HepG2 (cell line): ENCODE data around the gene TCERG1L. TPM values are rescaled to one million over a fixed set of nuclear protein-coding genes. Genes with fewer than 3 reads are reported as not detected.

ENCODE experiments used
- ATAC-seq: fragments of 200-7000 bp; cut with Tn5 transposase; 3 replicates; pipeline ENCODE4 v1.9.1; 2020; ENCODE audit warnings: mild to moderate bottlenecking, moderate library complexity
- BruUV-seq: library from RNA; stranded (reverse); fragments of 400-500 nt; replicated peaks from 2 replicates; lab custom pipeline; 2021; lab: Mats Ljungman, UMichigan
- CTCF ChIA-PET: fragments of 300-600 bp; formaldehyde crosslinking; extraction: SDS; loops from one replicate; lab custom pipeline; 2021; ENCODE audit warnings: low total read pairs, inconsistent platforms, low intra/inter-chr PET ratio; lab: Yijun Ruan, JAX
- POLR2A ChIA-PET: fragments of 350-600 bp; sonication (Branson Sonifier 250); formaldehyde crosslinking; loops from one replicate; lab custom pipeline; 2020; ENCODE audit warnings: antibody characterized with exemption, inconsistent platforms; lab: Yijun Ruan, JAX
- DNase-seq: peaks from one replicate; pipeline ENCODE4 v3.0.0-alpha.2; 2015; ENCODE audit warnings: low spot score
- FAIRE-seq: peaks from 3 replicates; lab custom pipeline; 2011; peaks lifted over from hg19 to GRCh38; lab: Jason Lieb, UNC
- H2AFZ ChIP-seq: one replicate; pipeline ENCODE4 v1.6.1; 2011; ENCODE audit warnings: low read length, inconsistent platforms
- H3K27ac ChIP-seq: fragments of 300-600 bp; 3 replicates; pipeline ENCODE4 v1.8.0; 2011; ENCODE audit warnings: mixed run types, mild to moderate bottlenecking, mixed read lengths, low read length, inconsistent platforms; ENCODE audit not compliant: insufficient read depth; ENCODE audit errors: extremely low read length
- H3K27me3 ChIP-seq, 2 experiments: fragments of 200-600 bp in 1 of 2; 2 replicates in 1 of 2; 3 replicates in 1 of 2; pipeline versions ENCODE4 v1.6.0 to v1.8.0; 2011; ENCODE audit warnings: low read length in 2 of 2, mild to moderate bottlenecking in 2 of 2, moderate library complexity in 2 of 2, inconsistent platforms in 1 of 2; ENCODE audit not compliant: insufficient read depth in 2 of 2, control insufficient read depth in 1 of 2
- H3K36me3 ChIP-seq, 2 experiments: fragments of 200-600 bp in 1 of 2; replicated peaks in 1 of 2; 2 replicates in 1 of 2; 3 replicates in 1 of 2; pipeline versions ENCODE4 v1.5.1 to v1.8.0; 2011; ENCODE audit warnings: low read length in 2 of 2, inconsistent platforms in 1 of 2; ENCODE audit not compliant: insufficient read depth in 2 of 2, control insufficient read depth in 1 of 2
- H3K4me1 ChIP-seq: 2 replicates; pipeline ENCODE4 v1.5.1; 2012; ENCODE audit warnings: low read length, inconsistent platforms; ENCODE audit not compliant: insufficient read depth
- H3K4me2 ChIP-seq: 2 replicates; pipeline ENCODE4 v1.6.0; 2011; ENCODE audit warnings: low read depth, low read length, inconsistent platforms
- H3K4me3 ChIP-seq, 3 experiments: fragments of 200-600 bp in 1 of 3; sonication (generic), shearing (Covaris generic) in 1 of 3; replicated peaks in 1 of 3; 2 replicates each; pipeline ENCODE4 v1.5.1; 2011 to 2016; ENCODE audit warnings: low read length in 3 of 3, inconsistent platforms in 2 of 3, low read depth in 2 of 3, mild to moderate bottlenecking in 2 of 3, control low read depth in 1 of 3, mixed read lengths in 1 of 3; ENCODE audit not compliant: insufficient read depth in 1 of 3
- H3K79me2 ChIP-seq: one replicate; pipeline ENCODE4 v1.6.1; 2011; ENCODE audit warnings: low read length, inconsistent platforms; ENCODE audit not compliant: insufficient read depth
- H3K9ac ChIP-seq: 2 replicates; pipeline ENCODE4 v1.6.0; 2011; ENCODE audit warnings: mild to moderate bottlenecking, low read depth, low read length, inconsistent platforms; ENCODE audit not compliant: insufficient read depth
- H3K9me3 ChIP-seq: 2 replicates; pipeline ENCODE4 v1.5.1; 2012; ENCODE audit warnings: mild to moderate bottlenecking, low read length
- H4K20me1 ChIP-seq: 2 replicates; pipeline ENCODE4 v1.6.0; 2011; ENCODE audit warnings: inconsistent platforms, mild to moderate bottlenecking, low read length, moderate library complexity; ENCODE audit not compliant: insufficient read depth
- AGO1 ChIP-seq: fragments of 200-400 bp; formaldehyde crosslinking; IDR thresholded peaks from 2 replicates; pipeline ENCODE4 v1.6.1; 2017; ENCODE audit warnings: mild to moderate bottlenecking, low read depth, low read length, moderate library complexity; ENCODE audit not compliant: poor library complexity, severe bottlenecking
- ARNTL ChIP-seq: sonication (generic); formaldehyde crosslinking; IDR thresholded peaks from 2 replicates; pipeline ENCODE4 v1.4.0; 2020; ENCODE audit warnings: mild to moderate bottlenecking, missing genetic modification reagents
- HIVEP1 ChIP-seq: sonication (generic); formaldehyde crosslinking; IDR thresholded peaks from 2 replicates; pipeline ENCODE4 v1.4.0; 2020; ENCODE audit warnings: mild to moderate bottlenecking, missing genetic modification reagents
- POGZ ChIP-seq: sonication (generic); formaldehyde crosslinking; IDR thresholded peaks from 2 replicates; pipeline ENCODE4 v1.4.0; 2020; ENCODE audit warnings: mild to moderate bottlenecking, missing genetic modification reagents
- THAP11 ChIP-seq: IDR thresholded peaks from 2 replicates; pipeline ENCODE4 v1.6.1; 2016; ENCODE audit warnings: missing biosample characterization, missing genetic modification reagents
- YEATS2 ChIP-seq: sonication (generic); formaldehyde crosslinking; IDR thresholded peaks from 2 replicates; pipeline ENCODE4 v1.4.0; 2020; ENCODE audit warnings: missing genetic modification reagents, borderline replicate concordance
- ZKSCAN5 ChIP-seq: sonication (generic); formaldehyde crosslinking; IDR thresholded peaks from 2 replicates; pipeline ENCODE4 v1.5.1; 2020; ENCODE audit warnings: mild to moderate bottlenecking, missing genetic modification reagents
- ZNF225 ChIP-seq: sonication (generic); formaldehyde crosslinking; IDR thresholded peaks from 2 replicates; pipeline ENCODE4 v1.4.0; 2020; ENCODE audit warnings: mild to moderate bottlenecking, missing genetic modification reagents
- ZNF317 ChIP-seq: sonication (generic); formaldehyde crosslinking; IDR thresholded peaks from 2 replicates; pipeline ENCODE4 v1.5.0; 2020; ENCODE audit warnings: mild to moderate bottlenecking, missing genetic modification reagents
- ZNF747 ChIP-seq: sonication (generic); formaldehyde crosslinking; IDR thresholded peaks from 2 replicates; pipeline ENCODE4 v1.8.1; 2023; ENCODE audit warnings: missing genetic modification reagents, mild to moderate bottlenecking, borderline replicate concordance
- whole genome bisulfite sequencing: methylation state at CpG from one replicate; pipeline ENCODE4 v1.1.6; 2017; ENCODE audit warnings: low lambda C conversion rate; 5-methylcytosine and 5-hydroxymethylcytosine counted together
- in situ Hi-C: cut with HindIII; loops from 2 replicates; pipeline ENCODE4 v1.10.0; 2017; ENCODE audit warnings: low pct_unique_long_range_greater_than_20kb; ENCODE audit not compliant: extremely low pct_ligation_motif_present
- intact Hi-C: fragments of 100-400 bp; cut with micrococcal nuclease; formaldehyde crosslinking; loops from one replicate; pipeline ENCODE4 v1.10.0; 2022; ENCODE audit not compliant: unreplicated experiment
- polyA plus RNA-seq, 8 experiments: library from polyadenylated mRNA; depleted of rRNA in 3 of 8; stranded (reverse) in 7 of 8; unstranded in 1 of 8; fragments of >200 nt; fragmentation: Illumina TruSeq in 4 of 8; extraction: Trizol in 4 of 8; gene quantifications; 2 replicates each; pipeline versions ENCODE4 v1.2.1 to v1.2.3, GENCODE V29; 2011 to 2016; ENCODE audit warnings: low read depth in 4 of 8, missing spikeins in 1 of 8, mixed read lengths in 1 of 8; ENCODE audit not compliant: insufficient read depth in 1 of 8
- total RNA-seq, 5 experiments: library from RNA; depleted of rRNA; stranded (reverse); fragments of >200 nt; fragmentation: Illumina TruSeq; extraction: Trizol; gene quantifications; 2 replicates each; pipeline ENCODE4 v1.2.3, GENCODE V29; 2016; ENCODE audit warnings: low read depth in 1 of 5
- TF ChIP-seq, protein P1 (sequence below): sonication (generic); formaldehyde crosslinking; IDR thresholded peaks from 2 replicates; pipeline ENCODE4 v1.4.0; 2020; ENCODE audit warnings: mild to moderate bottlenecking, missing genetic modification reagents
- TF ChIP-seq, protein P2 (sequence below): IDR thresholded peaks from 2 replicates; pipeline ENCODE4 v1.6.1; 2016; ENCODE audit warnings: missing biosample characterization, missing genetic modification reagents, low read depth

Gene TCERG1L
- total and polyA plus RNA-seq, 2 of the 13 experiments (the other 11 are each of a cell fraction or from before 2014, with no cell fraction given): not detected

DNA sequence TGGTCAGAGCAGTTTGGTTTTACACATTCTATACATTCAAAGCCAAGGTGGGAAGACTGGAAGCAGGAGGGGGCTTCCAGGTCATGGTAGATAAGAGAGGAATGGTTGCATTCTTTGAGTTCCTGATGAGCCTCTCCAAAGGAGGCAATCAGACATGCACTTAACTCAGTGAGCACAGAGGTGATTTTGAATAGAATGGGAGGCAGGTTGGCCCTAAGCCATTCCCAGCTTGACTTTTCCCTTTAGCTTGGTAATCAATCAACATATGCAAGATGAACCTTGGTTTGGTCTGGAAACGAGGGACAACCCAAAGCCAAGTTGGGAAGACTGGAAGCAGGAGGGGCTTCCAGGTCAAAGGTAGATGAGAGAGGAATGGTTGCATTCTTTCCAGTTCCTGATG, 31.4 kb downstream of the TCERG1L start:
- Histone ChIP-seq H3K9ac (no peak overlapping the region), H3K4me1 (no peaks in the 10 kb centered on the region), H3K79me2 (no peaks in the 10 kb centered on the region), H3K27me3 (peaks cover 0 to 11% of the 10 kb centered on the region in 2 experiments; a peak in 1 of 5 replicates), H3K27ac (no peak overlapping the region), H4K20me1 (no peaks in the 10 kb centered on the region), H3K36me3 (no peaks in the 10 kb centered on the region), H2AFZ (no peak overlapping the region), H3K9me3 (no peaks in the 10 kb centered on the region), H3K4me2 (no peak overlapping the region), H3K4me3 (no peak overlapping the region)
- ChIA-PET CTCF (no interaction called here), POLR2A (no interaction called here)
- intact Hi-C loops: no loop called here
- ATAC-seq (no peak), FAIRE-seq (no peak), DNase-seq (no peak)
- WGBS: 0% methylated on average over 1 of the region's 1 CpG
- in situ Hi-C loops: no loop called here
- BruUV-seq: no TSS peak
- TF ChIP-seq ARNTL (no peak), ZNF317 (CRISPR knock-in tag) (no peak), ZNF225 (no peak), AGO1 (no peak), ZNF747 (CRISPR knock-in tag) (no peak), HIVEP1 (no peak), ZKSCAN5 (CRISPR knock-in tag) (no peak), THAP11 (no peak), POGZ (CRISPR knock-in tag) (no peak), YEATS2 (CRISPR knock-in tag) (no peak)
- TF ChIP-seq, protein P1, sequence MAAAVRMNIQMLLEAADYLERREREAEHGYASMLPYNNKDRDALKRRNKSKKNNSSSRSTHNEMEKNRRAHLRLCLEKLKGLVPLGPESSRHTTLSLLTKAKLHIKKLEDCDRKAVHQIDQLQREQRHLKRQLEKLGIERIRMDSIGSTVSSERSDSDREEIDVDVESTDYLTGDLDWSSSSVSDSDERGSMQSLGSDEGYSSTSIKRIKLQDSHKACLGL (CRISPR knock-in tag): no peak
- TF ChIP-seq, protein P2, sequence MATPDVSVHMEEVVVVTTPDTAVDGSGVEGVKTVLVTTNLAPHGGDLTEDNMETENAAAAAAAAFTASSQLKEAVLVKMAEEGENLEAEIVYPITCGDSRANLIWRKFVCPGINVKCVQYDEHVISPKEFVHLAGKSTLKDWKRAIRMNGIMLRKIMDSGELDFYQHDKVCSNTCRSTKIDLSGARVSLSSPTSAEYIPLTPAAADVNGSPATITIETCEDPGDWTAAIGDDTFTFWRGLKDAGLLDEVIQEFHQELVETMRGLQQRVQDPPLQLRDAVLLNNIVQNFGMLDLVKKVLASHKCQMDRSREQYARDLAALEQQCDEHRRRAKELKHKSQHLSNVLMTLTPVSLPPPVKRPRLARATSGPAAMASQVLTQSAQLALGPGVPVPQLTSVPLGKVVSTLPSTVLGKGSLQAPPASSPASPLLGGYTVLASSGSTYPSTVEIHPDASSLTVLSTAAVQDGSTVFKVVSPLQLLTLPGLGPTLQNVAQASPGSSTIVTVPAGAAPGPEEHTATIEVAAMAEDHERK: no peak
